PC-9 (cell line): ENCODE measurements around the gene KRTAP10-9. TPM values are rescaled to one million over a fixed set of nuclear protein-coding genes. Genes with fewer than 3 reads are reported as not detected.
A peak's percentile ranks its signal among the peaks of the same experiment; 100 is the strongest.

Experiments
- BruUV-seq: library from RNA; stranded (reverse); fragments of 400-500 nt; replicated peaks from 2 replicates; lab custom pipeline; 2021; lab: Mats Ljungman, UMichigan
- CTCF ChIA-PET: fragments of 300-600 bp; sonication (Branson Sonifier 250); formaldehyde crosslinking; loops from one replicate; lab custom pipeline; 2022; ENCODE audit warnings: antibody characterized with exemption; lab: Charles Lee
- POLR2A ChIA-PET: fragments of 300-600 bp; sonication (Branson Sonifier 250); formaldehyde crosslinking; loops from one replicate; lab custom pipeline; 2022; ENCODE audit warnings: antibody characterized with exemption; ENCODE audit not compliant: unreplicated experiment; lab: Charles Lee
- DNase-seq, 2 experiments: peaks; one replicate each; pipeline versions ENCODE4 v3.0.0 to v3.0.0-alpha.2; 2015 to 2022; ENCODE audit warnings: mixed read lengths in 1 of 2
- H2AFZ ChIP-seq: fragments of 200-600 bp; sonication (generic); 2 replicates; pipeline ENCODE4 v1.8.1; 2017; ENCODE audit warnings: antibody characterized with exemption
- H3F3A ChIP-seq: fragments of 200-600 bp; sonication (generic); 2 replicates; pipeline ENCODE4 v1.8.1; 2017; ENCODE audit warnings: antibody characterized with exemption, mild to moderate bottlenecking, low read depth; ENCODE audit not compliant: insufficient read depth
- H3K27ac ChIP-seq: fragments of 200-600 bp; sonication (generic); 2 replicates; pipeline ENCODE4 v1.6.1; 2016; ENCODE audit warnings: mixed run types
- H3K27me3 ChIP-seq: fragments of 200-600 bp; sonication (generic); 2 replicates; pipeline ENCODE4 v1.6.1; 2016; ENCODE audit warnings: low read depth, mixed run types; ENCODE audit not compliant: insufficient read depth
- H3K36me3 ChIP-seq: fragments of 200-600 bp; sonication (generic); 2 replicates; pipeline ENCODE4 v1.6.1; 2016; ENCODE audit warnings: low read depth, mixed run types
- H3K4me1 ChIP-seq: fragments of 200-600 bp; sonication (generic); replicated peaks from 2 replicates; pipeline ENCODE4 v1.6.1; 2016; ENCODE audit warnings: mixed run types; ENCODE audit not compliant: insufficient read depth
- H3K4me2 ChIP-seq: fragments of 200-600 bp; sonication (generic); 2 replicates; pipeline ENCODE4 v1.6.1; 2017; ENCODE audit warnings: mixed run types
- H3K4me3 ChIP-seq: fragments of 200-600 bp; sonication (generic); 2 replicates; pipeline ENCODE4 v1.6.1; 2016; ENCODE audit warnings: mixed run types
- H3K79me2 ChIP-seq: fragments of 200-600 bp; sonication (generic); 2 replicates; pipeline ENCODE4 v1.6.1; 2017; ENCODE audit warnings: low read depth, mixed run types
- H3K9me2 ChIP-seq: fragments of 200-600 bp; sonication (generic); 2 replicates; pipeline ENCODE4 v1.8.1; 2017; ENCODE audit warnings: mild to moderate bottlenecking; ENCODE audit not compliant: insufficient read depth
- H3K9me3 ChIP-seq: fragments of 200-600 bp; sonication (generic); 2 replicates; pipeline ENCODE4 v1.8.1; 2016; ENCODE audit warnings: low read depth; ENCODE audit not compliant: insufficient read depth
- H4K20me1 ChIP-seq: fragments of 200-600 bp; sonication (generic); 2 replicates; pipeline ENCODE4 v1.8.1; 2017; ENCODE audit not compliant: insufficient read depth
- CTCF ChIP-seq: fragments of 200-600 bp; sonication (generic); conservative IDR thresholded peaks from 2 replicates; pipeline ENCODE4 v1.6.1; 2017; ENCODE audit warnings: mixed run types, antibody characterized with exemption, mild to moderate bottlenecking, moderate library complexity
- EZH2 ChIP-seq: fragments of 200-600 bp; sonication (generic); IDR thresholded peaks from 2 replicates; pipeline ENCODE4 v1.8.0; 2017; ENCODE audit warnings: antibody characterized with exemption, low read depth
- intact Hi-C: fragments of 100-400 bp; cut with micrococcal nuclease; formaldehyde crosslinking; loops from one replicate; pipeline ENCODE4 v1.10.0; 2022; ENCODE audit not compliant: unreplicated experiment
- total RNA-seq: library from RNA; stranded (reverse); gene quantifications from 2 replicates; pipeline ENCODE4 v1.2.3, GENCODE V29; 2021

The KRTAP10-9 gene
- total RNA-seq, 1 experiment from 2014 or later: not detected

GRCh38 chr21:44595524-44595923 is 31.4 kb upstream of the KRTAP10-9 start:
- CTCF ChIA-PET: no interaction called here
- H3K4me1 ChIP-seq: no peaks in the 10 kb centered on the region
- H3K27me3 ChIP-seq: peaks cover 67% of the 10 kb centered on the region
- H3K4me3 ChIP-seq: no peak overlapping the region
- TF ChIP-seq EZH2: no peak
- no peak for TF ChIP-seq CTCF
- no peak overlapping the region for H3K27ac ChIP-seq
- POLR2A ChIA-PET: no interaction called here
- no peaks in the 10 kb centered on the region for H4K20me1 ChIP-seq
- no peaks in the 10 kb centered on the region for H3K9me2 ChIP-seq
- no TSS peak for BruUV-seq
- no peak overlapping the region for H3K4me2 ChIP-seq
- H3K9me3 ChIP-seq: no peaks in the 10 kb centered on the region
- no peaks in the 10 kb centered on the region for H3K79me2 ChIP-seq
- no peak overlapping the region for H2AFZ ChIP-seq
- no peak for DNase-seq
- intact Hi-C loops: no loop called here
- H3K36me3 ChIP-seq: no peaks in the 10 kb centered on the region
- H3F3A ChIP-seq: no peaks in the 10 kb centered on the region

GRCh38 chr21:44596068-44596725 is 30.7 kb upstream of the KRTAP10-9 start:
- no peaks in the 10 kb centered on the region for H3K36me3 ChIP-seq
- no peak overlapping the region for H2AFZ ChIP-seq
- no peak overlapping the region for H3K4me3 ChIP-seq
- H3K9me2 ChIP-seq: no peaks in the 10 kb centered on the region
- ChIA-PET CTCF (no interaction called here), POLR2A (no interaction called here)
- H3K79me2 ChIP-seq: no peaks in the 10 kb centered on the region
- intact Hi-C loops: no loop called here
- H3K4me2 ChIP-seq: no peak overlapping the region
- H4K20me1 ChIP-seq: no peaks in the 10 kb centered on the region
- no TSS peak for BruUV-seq
- no peak for TF ChIP-seq EZH2
- TF ChIP-seq CTCF: no peak
- no peaks in the 10 kb centered on the region for H3F3A ChIP-seq
- no peaks in the 10 kb centered on the region for H3K4me1 ChIP-seq
- DNase-seq: peak in 1 of 2 experiments; percentile 47
- no peaks in the 10 kb centered on the region for H3K9me3 ChIP-seq
- H3K27me3 ChIP-seq: peaks cover 70% of the 10 kb centered on the region
- no peak overlapping the region for H3K27ac ChIP-seq

GRCh38 chr21:44598061-44598460 is 28.8 kb upstream of the KRTAP10-9 start:
- no peak overlapping the region for H3K4me3 ChIP-seq
- no peaks in the 10 kb centered on the region for H3K9me2 ChIP-seq
- no peaks in the 10 kb centered on the region for H3K4me1 ChIP-seq
- H3K79me2 ChIP-seq: no peaks in the 10 kb centered on the region
- ChIA-PET CTCF (no interaction called here), POLR2A (no interaction called here)
- H3F3A ChIP-seq: no peaks in the 10 kb centered on the region
- no peak for TF ChIP-seq CTCF
- TF ChIP-seq EZH2: no peak
- no peaks in the 10 kb centered on the region for H4K20me1 ChIP-seq
- H2AFZ ChIP-seq: no peak overlapping the region
- DNase-seq: no peak
- intact Hi-C loops: no loop called here
- H3K9me3 ChIP-seq: no peaks in the 10 kb centered on the region
- H3K36me3 ChIP-seq: no peaks in the 10 kb centered on the region
- H3K4me2 ChIP-seq: no peak overlapping the region
- peaks cover 69% of the 10 kb centered on the region for H3K27me3 ChIP-seq
- BruUV-seq: no TSS peak
- no peak overlapping the region for H3K27ac ChIP-seq
